ENCODE measurements around the gene AUTS2. TPM values are rescaled to one million over a fixed set of nuclear protein-coding genes. Genes with fewer than 3 reads are reported as not detected.

The AUTS2 gene
- total RNA-seq, 1 experiment from 2014 or later = not detected

DNA sequence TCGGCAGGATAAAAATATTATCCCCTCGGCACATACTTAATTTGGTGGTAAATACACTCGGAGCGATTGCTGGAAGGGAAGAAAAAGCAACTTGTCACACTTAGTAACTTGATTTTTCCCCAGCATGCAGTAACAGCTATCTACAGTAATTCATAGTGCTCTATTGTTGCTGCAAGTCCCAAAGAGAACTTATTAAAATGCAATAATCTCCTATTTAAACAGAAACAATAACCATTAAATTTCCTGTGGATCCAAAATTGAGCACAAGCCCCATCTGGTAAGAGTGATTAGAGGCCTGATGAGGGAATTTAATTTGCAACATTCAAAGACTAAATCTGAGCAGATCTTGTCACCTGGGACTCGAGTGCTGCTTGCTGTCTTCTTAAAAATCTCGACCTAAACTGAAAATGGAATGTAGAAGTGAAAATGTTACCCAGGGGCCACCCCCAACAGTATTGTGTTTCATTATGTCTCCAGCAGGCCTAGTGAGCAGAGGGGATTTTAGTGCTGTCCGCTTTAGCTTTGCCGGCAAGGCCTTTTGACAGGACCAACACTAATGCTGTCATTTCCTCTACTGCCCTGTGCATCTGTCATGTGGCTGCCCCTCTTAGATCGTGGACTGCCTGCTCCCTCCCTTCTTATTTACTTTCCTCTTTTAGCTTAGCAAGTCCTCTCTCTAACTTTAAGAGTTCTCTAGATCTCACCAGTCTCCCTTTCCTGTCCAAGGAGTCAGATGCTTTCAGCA lies 639.7 kb downstream of the AUTS2 start:
- DNase-seq = no peak
- H3K9me3 Mint-ChIP-seq (ENCODE audit: low read depth, unreplicated experiment) = peaks cover 19% of the 10 kb centered on the region
- H3K4me1 Mint-ChIP-seq (ENCODE audit: low read depth, unreplicated experiment) = no peaks in the 10 kb centered on the region
- TF ChIP-seq, protein P1, sequence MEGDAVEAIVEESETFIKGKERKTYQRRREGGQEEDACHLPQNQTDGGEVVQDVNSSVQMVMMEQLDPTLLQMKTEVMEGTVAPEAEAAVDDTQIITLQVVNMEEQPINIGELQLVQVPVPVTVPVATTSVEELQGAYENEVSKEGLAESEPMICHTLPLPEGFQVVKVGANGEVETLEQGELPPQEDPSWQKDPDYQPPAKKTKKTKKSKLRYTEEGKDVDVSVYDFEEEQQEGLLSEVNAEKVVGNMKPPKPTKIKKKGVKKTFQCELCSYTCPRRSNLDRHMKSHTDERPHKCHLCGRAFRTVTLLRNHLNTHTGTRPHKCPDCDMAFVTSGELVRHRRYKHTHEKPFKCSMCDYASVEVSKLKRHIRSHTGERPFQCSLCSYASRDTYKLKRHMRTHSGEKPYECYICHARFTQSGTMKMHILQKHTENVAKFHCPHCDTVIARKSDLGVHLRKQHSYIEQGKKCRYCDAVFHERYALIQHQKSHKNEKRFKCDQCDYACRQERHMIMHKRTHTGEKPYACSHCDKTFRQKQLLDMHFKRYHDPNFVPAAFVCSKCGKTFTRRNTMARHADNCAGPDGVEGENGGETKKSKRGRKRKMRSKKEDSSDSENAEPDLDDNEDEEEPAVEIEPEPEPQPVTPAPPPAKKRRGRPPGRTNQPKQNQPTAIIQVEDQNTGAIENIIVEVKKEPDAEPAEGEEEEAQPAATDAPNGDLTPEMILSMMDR (IDR thresholded peaks at IDR 0.05; ENCODE audit: unreplicated experiment) = no peak
- intact Hi-C loops (cut with micrococcal nuclease; ENCODE audit: unreplicated experiment) = no loop called here
- H3K27me3 Mint-ChIP-seq (ENCODE audit: unreplicated experiment) = no peaks in the 10 kb centered on the region
- H3K36me3 Mint-ChIP-seq (ENCODE audit: insufficient read depth, unreplicated experiment) = no peaks in the 10 kb centered on the region
- CTCF ChIA-PET = no interaction called here
- H3K27ac Mint-ChIP-seq (ENCODE audit: unreplicated experiment) = no peak overlapping the region
- BruUV-seq (replicated peaks) = no TSS peak
- no peak overlapping the region for H3K4me3 Mint-ChIP-seq (ENCODE audit: low read depth, unreplicated experiment)

DNA sequence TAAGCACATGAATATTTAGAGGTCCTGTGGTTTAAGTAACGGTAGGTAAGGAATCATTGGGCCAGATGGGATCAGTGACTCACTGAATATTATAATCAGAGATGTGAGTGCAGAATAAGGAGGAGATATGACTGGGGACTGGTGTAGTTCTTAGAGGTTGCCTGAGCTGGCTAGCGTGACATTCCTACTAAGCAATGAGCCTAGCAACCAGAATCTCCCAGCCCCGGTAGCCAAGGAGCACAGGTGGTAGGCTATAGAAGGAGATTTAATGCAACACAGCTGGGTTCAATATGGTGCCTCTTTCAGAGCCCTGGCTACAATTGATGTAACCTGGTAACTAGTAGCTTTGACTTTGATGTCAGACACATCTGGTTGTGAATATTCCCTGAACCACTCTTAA lies 641.6 kb downstream of the AUTS2 start:
- Mint-ChIP-seq H3K9me3 (ENCODE audit: low read depth, unreplicated experiment) (peaks cover 15% of the 10 kb centered on the region), H3K4me3 (ENCODE audit: low read depth, unreplicated experiment) (no peak overlapping the region), H3K4me1 (ENCODE audit: low read depth, unreplicated experiment) (no peaks in the 10 kb centered on the region), H3K27ac (ENCODE audit: unreplicated experiment) (no peak overlapping the region), H3K36me3 (ENCODE audit: insufficient read depth, unreplicated experiment) (no peaks in the 10 kb centered on the region), H3K27me3 (ENCODE audit: unreplicated experiment) (no peaks in the 10 kb centered on the region)
- no peak for DNase-seq
- CTCF ChIA-PET = no interaction called here
- TF ChIP-seq, protein P1 (IDR thresholded peaks at IDR 0.05; ENCODE audit: unreplicated experiment) = no peak
- BruUV-seq (replicated peaks) = no TSS peak
- intact Hi-C loops (cut with micrococcal nuclease; ENCODE audit: unreplicated experiment) = no loop called here

DNA sequence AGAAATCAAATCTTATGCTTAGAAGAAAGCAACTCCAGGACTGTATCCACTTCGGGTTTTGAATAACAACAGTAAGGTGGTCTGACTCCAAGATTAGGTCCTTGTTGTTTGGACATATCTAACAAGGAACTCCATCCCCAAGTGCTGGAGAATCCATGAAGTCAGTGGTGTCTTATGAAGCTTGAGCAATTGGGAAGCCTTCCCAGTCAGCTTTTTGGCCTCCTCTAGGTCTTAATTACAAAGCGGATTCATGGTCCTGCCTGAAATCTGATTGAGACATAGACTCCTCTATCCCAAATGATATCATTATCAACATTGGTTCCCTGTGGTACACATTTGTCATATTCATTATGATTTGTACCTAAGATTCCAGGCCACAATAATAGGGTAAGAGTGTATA lies 642.6 kb downstream of the AUTS2 start:
- H3K4me1 Mint-ChIP-seq (ENCODE audit: low read depth, unreplicated experiment) = no peaks in the 10 kb centered on the region
- BruUV-seq (replicated peaks) = no TSS peak
- CTCF ChIA-PET = no interaction called here

DNA sequence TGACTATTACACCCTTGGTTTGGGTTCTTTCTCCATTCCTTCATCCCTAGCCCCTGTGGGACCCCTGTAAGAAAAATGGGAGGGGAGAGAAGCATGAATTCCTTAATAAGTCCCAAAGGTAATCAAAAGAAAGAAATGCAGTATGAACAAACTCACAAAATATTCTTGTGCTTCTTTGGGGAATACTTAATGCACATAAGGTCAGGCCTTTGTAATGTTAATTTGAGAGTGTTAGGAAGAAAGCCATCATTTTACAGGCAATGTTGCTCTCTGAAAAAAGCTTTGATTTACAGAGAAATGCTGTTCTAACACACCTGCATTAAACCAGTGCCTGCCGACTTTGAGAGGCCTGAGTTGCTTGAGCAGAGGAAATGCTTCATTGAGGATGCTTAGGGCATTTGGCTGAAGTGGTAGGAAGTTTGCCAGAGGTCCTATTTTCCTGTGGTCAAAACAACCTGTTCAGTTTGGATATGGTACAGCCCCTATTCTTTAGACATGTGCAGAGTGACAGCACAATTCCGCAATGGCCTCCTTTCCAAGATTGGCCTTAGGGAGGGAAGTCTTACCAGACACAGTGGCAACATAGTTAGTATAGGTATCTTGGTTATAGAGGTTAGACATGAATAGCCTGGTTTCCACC lies 643.4 kb downstream of the AUTS2 start:
- TF ChIP-seq, protein P1 (IDR thresholded peaks at IDR 0.05; ENCODE audit: unreplicated experiment) = no peak
- Mint-ChIP-seq H3K9me3 (ENCODE audit: low read depth, unreplicated experiment) (peaks cover 14% of the 10 kb centered on the region), H3K27me3 (ENCODE audit: unreplicated experiment) (no peaks in the 10 kb centered on the region), H3K4me1 (ENCODE audit: low read depth, unreplicated experiment) (no peaks in the 10 kb centered on the region), H3K36me3 (ENCODE audit: insufficient read depth, unreplicated experiment) (no peaks in the 10 kb centered on the region), H3K4me3 (ENCODE audit: low read depth, unreplicated experiment) (no peak overlapping the region), H3K27ac (ENCODE audit: unreplicated experiment) (no peak overlapping the region)
- intact Hi-C loops (cut with micrococcal nuclease; ENCODE audit: unreplicated experiment) = no loop called here
- no TSS peak for BruUV-seq (replicated peaks)
- CTCF ChIA-PET = no interaction called here
- no peak for DNase-seq

More for the DNA sequence above, 642.6 kb downstream of the AUTS2 start:
- Mint-ChIP-seq H3K36me3 (ENCODE audit: insufficient read depth, unreplicated experiment) (no peaks in the 10 kb centered on the region), H3K4me3 (ENCODE audit: low read depth, unreplicated experiment) (no peak overlapping the region), H3K9me3 (ENCODE audit: low read depth, unreplicated experiment) (peaks cover 15% of the 10 kb centered on the region), H3K27ac (ENCODE audit: unreplicated experiment) (no peak overlapping the region), H3K27me3 (ENCODE audit: unreplicated experiment) (no peaks in the 10 kb centered on the region)
- TF ChIP-seq, protein P1 (IDR thresholded peaks at IDR 0.05; ENCODE audit: unreplicated experiment) = no peak
- DNase-seq = no peak
- intact Hi-C loops (cut with micrococcal nuclease; ENCODE audit: unreplicated experiment) = no loop called here
